ENCODE measurements around the gene TP53BP2. TPM values are rescaled to one million over a fixed set of nuclear protein-coding genes. Genes with fewer than 3 reads are reported as not detected.
"Not testable (repeated sequence)": the region's sequence is repeated elsewhere in the genome, so short reads cannot be mapped to it uniquely, and the experiment has no call there.

The TP53BP2 gene
- total RNA-seq, 2 experiments from 2014 or later, result 46.6 to 56.2 TPM

DNA sequence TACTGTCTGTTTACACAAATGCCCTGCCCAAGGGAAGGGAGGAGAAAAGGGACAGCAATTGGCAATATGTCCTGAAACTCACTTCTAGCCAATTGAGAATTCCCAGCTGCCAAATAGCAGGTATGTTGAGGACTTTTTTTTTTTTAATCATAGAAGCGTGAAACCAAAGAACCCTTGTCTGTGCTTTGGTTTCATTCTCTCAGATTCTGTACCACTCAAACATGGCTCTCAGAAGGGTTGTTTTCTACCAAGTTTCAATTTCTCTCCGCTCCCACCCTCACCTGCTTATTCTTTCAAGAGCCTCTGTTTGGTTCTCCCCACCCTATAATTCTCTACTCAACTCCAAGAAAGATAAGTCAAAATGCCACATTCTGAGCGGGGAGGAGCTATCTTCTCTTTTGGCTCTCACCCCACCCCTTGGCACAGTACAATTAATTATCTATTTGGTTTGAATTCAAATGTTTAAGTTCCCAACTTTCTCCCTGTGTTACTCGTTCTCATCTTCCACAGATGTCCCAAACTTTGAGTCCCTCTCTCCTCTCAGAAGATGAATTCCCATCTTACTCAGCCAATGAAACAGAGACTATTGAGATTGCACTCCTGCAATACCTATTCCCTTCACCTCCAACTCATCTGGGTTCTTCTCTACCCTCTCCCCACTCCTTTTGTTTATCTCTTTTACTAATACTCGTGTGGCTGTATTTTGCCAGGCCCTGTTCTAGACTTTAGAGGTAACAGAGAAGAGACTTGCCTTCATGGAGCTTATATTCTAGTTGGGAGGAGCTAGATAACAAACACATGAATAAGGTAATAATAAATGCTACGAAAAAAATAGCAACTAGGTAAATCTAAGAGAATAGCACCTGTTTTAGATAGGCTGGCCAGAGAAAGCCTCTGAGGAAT is 3.9 kb upstream of the TP53BP2 start:
- peaks cover 26% of the 10 kb centered on the region for H3K4me1 Mint-ChIP-seq
- ChIA-PET POLR2A (no interaction called here), CTCF (interaction anchor here (0.6 to 2.0 kb wide), 6 partner anchors 9 to 611 kb away, joined by 3 to 7 read pairs (median 5); no protein-coding TSS in a partner anchor)

DNA sequence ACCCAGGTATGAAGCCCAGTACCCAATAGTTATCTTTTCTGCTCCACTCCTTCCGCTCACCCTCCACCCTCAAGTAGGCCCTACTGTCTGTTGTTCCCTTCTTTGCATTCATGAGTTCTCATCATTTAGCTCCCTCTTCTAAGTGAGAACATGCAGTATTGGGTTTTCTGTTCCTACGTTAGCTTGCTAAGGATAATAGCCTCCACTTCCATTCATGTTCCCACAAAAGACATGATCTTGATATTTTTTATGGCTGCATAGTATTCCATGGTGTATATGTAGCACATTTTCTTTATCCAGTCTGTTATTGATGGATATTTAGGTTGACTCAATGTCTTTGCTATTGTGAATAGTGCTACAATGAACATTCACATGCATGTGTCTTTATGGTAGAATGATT is 2.8 kb upstream of the TP53BP2 start:
- Mint-ChIP-seq H3K36me3 (ENCODE audit: low read depth) (peaks cover 10% of the 10 kb centered on the region), H3K9me3 (ENCODE audit: low read depth) (no peaks in the 10 kb centered on the region), H3K27me3 (peaks cover under 1% of the 10 kb centered on the region), H3K27ac (no peak overlapping the region), H3K4me3 (no peak overlapping the region), H3K4me1 (peaks cover 34% of the 10 kb centered on the region)
- no peak for ATAC-seq
- POLR2A ChIA-PET, result no interaction called here
- no peak for DNase-seq
- intact Hi-C loops (cut with DNase I, micrococcal nuclease), result loop anchor here in 1 of 2 experiments (5.0 to 10.0 kb wide), 5 partner anchors 146 to 704 kb away; partner anchors contain the start of genes CNIH4 and TLR5
- CTCF ChIA-PET, result interaction anchor here (1.7 to 2.0 kb wide), 2 partner anchors 10 to 37 kb away, joined by 5 to 7 read pairs; no protein-coding TSS in a partner anchor

More for the DNA sequence above, 3.9 kb upstream of the TP53BP2 start:
- Mint-ChIP-seq H3K9me3 (ENCODE audit: low read depth) (no peaks in the 10 kb centered on the region), H3K27ac (no peak overlapping the region), H3K27me3 (peaks cover 4% of the 10 kb centered on the region), H3K36me3 (ENCODE audit: low read depth) (peaks cover 3% of the 10 kb centered on the region), H3K4me3 (no peak overlapping the region)
- DNase-seq (no peak), ATAC-seq (no peak)
- intact Hi-C loops (cut with DNase I, micrococcal nuclease), result loop anchor here in 1 of 2 experiments (5.0 to 10.0 kb wide), 5 partner anchors 147 to 705 kb away; partner anchors contain the start of genes CNIH4 and TLR5

DNA sequence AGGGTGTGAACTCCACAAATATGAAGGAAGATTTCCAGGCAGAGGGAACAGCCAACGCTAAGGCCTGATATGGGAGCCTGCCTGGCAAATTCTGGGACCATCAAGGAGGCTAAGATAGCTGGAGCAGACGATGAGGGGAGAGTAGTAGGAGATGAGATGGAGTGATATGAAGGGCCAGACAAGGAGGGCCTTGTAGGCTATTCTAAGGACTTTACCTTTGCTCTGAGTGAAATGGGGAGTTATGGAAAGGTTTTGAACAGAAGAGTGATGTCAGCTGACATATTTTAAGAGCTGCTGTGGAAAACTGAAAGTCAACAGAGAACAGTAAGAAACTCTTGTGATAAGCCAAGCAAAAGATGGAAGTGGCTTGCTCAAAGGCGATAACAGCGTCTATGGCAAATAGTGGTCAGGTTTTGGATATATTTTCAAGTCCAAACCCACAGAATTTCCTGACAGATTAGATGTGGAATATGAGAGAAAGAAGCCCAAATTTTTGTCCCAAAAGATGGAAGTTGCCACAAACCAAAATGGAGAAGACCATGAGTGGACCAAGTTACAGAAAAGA is 2.1 kb upstream of the TP53BP2 start:
- Mint-ChIP-seq H3K9me3 (ENCODE audit: low read depth) (no peaks in the 10 kb centered on the region), H3K36me3 (ENCODE audit: low read depth) (peaks cover 10% of the 10 kb centered on the region), H3K4me3 (no peak overlapping the region), H3K27me3 (no peaks in the 10 kb centered on the region), H3K27ac (no peak overlapping the region), H3K4me1 (peaks cover 37% of the 10 kb centered on the region)
- DNase-seq (no peak), ATAC-seq (no peak)
- intact Hi-C loops (cut with DNase I, micrococcal nuclease), result loop anchor here in 1 of 2 experiments (2.0 to 10.0 kb wide), 6 partner anchors 146 to 703 kb away; partner anchors contain the start of genes CNIH4, SUSD4 and TLR5
- ChIA-PET POLR2A (interaction anchor here (4.0 kb wide), 1 partner anchor 11 kb away, joined by 22 read pairs; no protein-coding TSS in a partner anchor), CTCF (interaction anchor here (1.2 to 2.0 kb wide), 3 partner anchors 11 to 36 kb away, joined by 3 to 5 read pairs (median 4); no protein-coding TSS in a partner anchor)

GRCh38 chr1:223845037-223845809 is 524 bp downstream of the TP53BP2 start:
- H3K27ac Mint-ChIP-seq, result peak overlapping the region; percentile 99
- POLR2A ChIA-PET, result interaction anchor here (0.8 to 4.0 kb wide), 8 partner anchors 9 to 149 kb away, joined by 3 to 22 read pairs (median 4); no protein-coding TSS in a partner anchor
- intact Hi-C loops (cut with DNase I, micrococcal nuclease), result loop anchor here in 1 of 2 experiments (1.0 to 10.0 kb wide), 10 partner anchors 13 to 1133 kb away; partner anchors contain the start of genes AIDA, BROX, CNIH4 and DEGS1
- CTCF ChIA-PET, result interaction anchor here (0.6 to 4.5 kb wide), 9 partner anchors 9 to 144 kb away, joined by 3 to 22 read pairs (median 3); no protein-coding TSS in a partner anchor
- no peaks in the 10 kb centered on the region for H3K27me3 Mint-ChIP-seq
- ATAC-seq (peak; percentile 13), DNase-seq (peak; percentile 70)
- peak overlapping the region; percentile 96 for H3K4me3 Mint-ChIP-seq
- H3K9me3 Mint-ChIP-seq (ENCODE audit: low read depth), result no peaks in the 10 kb centered on the region
- H3K36me3 Mint-ChIP-seq (ENCODE audit: low read depth), result peaks cover 11% of the 10 kb centered on the region
- peaks cover 51% of the 10 kb centered on the region for H3K4me1 Mint-ChIP-seq

DNA sequence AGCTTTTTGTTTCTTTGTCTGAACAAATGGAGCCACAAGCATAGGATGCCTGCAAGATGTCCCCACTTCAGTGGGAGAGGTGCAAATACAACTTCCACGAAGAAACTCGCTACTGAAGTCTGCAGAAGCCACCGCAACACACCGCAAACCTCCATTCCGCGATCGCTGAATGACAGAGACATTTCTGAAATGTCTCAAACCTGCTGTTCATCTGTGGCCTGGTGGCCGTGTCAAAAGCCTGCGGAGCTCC is 1.0 kb downstream of the TP53BP2 start:
- CTCF ChIA-PET, result interaction anchor here (0.6 to 4.5 kb wide), 7 partner anchors 9 to 144 kb away, joined by 3 to 22 read pairs (median 4); no protein-coding TSS in a partner anchor
- H3K4me1 Mint-ChIP-seq, result peaks cover 53% of the 10 kb centered on the region
- peaks cover 14% of the 10 kb centered on the region for H3K36me3 Mint-ChIP-seq (ENCODE audit: low read depth)
- POLR2A ChIA-PET, result interaction anchor here (0.8 to 4.0 kb wide), 5 partner anchors 8 to 148 kb away, joined by 3 to 22 read pairs (median 5); no protein-coding TSS in a partner anchor
- peak overlapping the region; percentile 96 for H3K4me3 Mint-ChIP-seq
- intact Hi-C loops (cut with DNase I, micrococcal nuclease), result loop anchor here (1.0 to 10.0 kb wide), 10 partner anchors 12 to 1132 kb away; partner anchors contain the start of genes AIDA (in 1 of the 2), BROX (in 1 of the 2), CNIH4 (in 1 of the 2) and DEGS1 (in 1 of the 2)
- H3K9me3 Mint-ChIP-seq (ENCODE audit: low read depth), result peaks cover 3% of the 10 kb centered on the region
- ATAC-seq (peak; percentile 31), DNase-seq (peak; percentile 88)
- H3K27ac Mint-ChIP-seq, result peak overlapping the region; percentile 99
- no peaks in the 10 kb centered on the region for H3K27me3 Mint-ChIP-seq

GRCh38 chr1:223843934-223844786 is 1.6 kb downstream of the TP53BP2 start:
- POLR2A ChIA-PET, result interaction anchor here (1.2 to 4.0 kb wide), 3 partner anchors 8 to 16 kb away, joined by 3 to 22 read pairs (median 13); no protein-coding TSS in a partner anchor
- ATAC-seq, result peak; percentile 23
- Mint-ChIP-seq H3K9me3 (ENCODE audit: low read depth) (peaks cover 3% of the 10 kb centered on the region), H3K4me3 (peak overlapping the region; percentile 96), H3K36me3 (ENCODE audit: low read depth) (peaks cover 14% of the 10 kb centered on the region), H3K27ac (peak overlapping the region; percentile 99), H3K27me3 (no peaks in the 10 kb centered on the region), H3K4me1 (peaks cover 50% of the 10 kb centered on the region)
- DNase-seq, result no peak
- CTCF ChIA-PET, result interaction anchor here (0.6 to 4.5 kb wide), 9 partner anchors 8 to 205 kb away, joined by 3 to 22 read pairs (median 3); no protein-coding TSS in a partner anchor
- intact Hi-C loops (cut with DNase I, micrococcal nuclease), result loop anchor here (1.0 to 10.0 kb wide), 5 partner anchors 12 to 699 kb away; partner anchors contain the start of genes NVL (in 1 of the 2) and TLR5 (in 1 of the 2)

- H3K9me3 Mint-ChIP-seq (ENCODE audit: low read depth), result peaks cover 3% of the 10 kb centered on the region
- H3K4me1 Mint-ChIP-seq, result peaks cover 53% of the 10 kb centered on the region
- CTCF ChIA-PET, result interaction anchor here (0.9 to 4.5 kb wide), 3 partner anchors 9 to 142 kb away, joined by 3 to 22 read pairs (median 3); no protein-coding TSS in a partner anchor
- peak overlapping the region; percentile 62 for H3K4me3 Mint-ChIP-seq
- POLR2A ChIA-PET, result interaction anchor here (0.7 to 3.1 kb wide), 2 partner anchors 10 to 284 kb away, joined by 3 to 9 read pairs; no protein-coding TSS in a partner anchor
- ATAC-seq (no peak), DNase-seq (no peak)
- peak overlapping the region; percentile 87 for H3K27ac Mint-ChIP-seq
- intact Hi-C loops (cut with DNase I, micrococcal nuclease), result loop anchor here in 1 of 2 experiments (10.0 kb wide), 2 partner anchors 652 to 698 kb away; partner anchors contain the start of gene TLR5
- peaks cover 14% of the 10 kb centered on the region for H3K36me3 Mint-ChIP-seq (ENCODE audit: low read depth)
- no peaks in the 10 kb centered on the region for H3K27me3 Mint-ChIP-seq
Observed at GRCh38 chr1:223842784-223843183, 3.0 kb downstream of the TP53BP2 start.

DNA sequence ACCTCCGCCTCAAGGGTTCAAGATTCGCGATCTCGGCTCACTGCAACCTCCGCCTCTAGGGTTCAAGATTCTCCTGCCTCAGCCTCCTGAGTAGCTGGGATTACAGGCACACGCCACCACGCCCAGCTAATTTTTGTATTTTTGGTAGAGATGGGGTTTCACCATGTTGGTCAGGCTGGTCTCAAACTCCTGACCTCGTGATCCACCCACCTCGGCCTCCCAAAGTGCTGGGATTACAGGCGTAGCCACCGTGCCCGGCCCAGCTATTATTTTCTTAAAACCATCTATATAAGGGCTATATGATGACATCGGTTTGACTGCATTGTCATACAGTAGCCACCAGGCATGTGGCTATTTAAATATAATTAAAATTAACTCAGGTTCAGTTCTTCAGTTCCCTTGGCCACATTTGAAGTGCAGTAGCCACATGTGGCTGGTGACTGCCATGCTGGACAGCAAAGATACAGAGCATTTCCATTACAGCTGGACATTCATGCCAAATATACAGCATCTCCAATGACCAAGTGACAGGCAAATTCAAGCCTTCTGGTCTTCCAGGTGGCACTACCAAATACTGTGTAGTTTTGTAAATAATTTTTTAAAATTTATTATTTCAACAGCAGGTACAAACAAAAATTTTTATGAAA is 3.6 kb downstream of the TP53BP2 start:
- H3K9me3 Mint-ChIP-seq (ENCODE audit: low read depth); DNase-seq; H3K4me3 Mint-ChIP-seq; H3K27me3 Mint-ChIP-seq; H3K27ac Mint-ChIP-seq; ATAC-seq: not testable (repeated sequence)
- intact Hi-C loops (cut with DNase I, micrococcal nuclease), result loop anchor here in 1 of 2 experiments (10.0 kb wide), 2 partner anchors 653 to 697 kb away; partner anchors contain the start of gene TLR5
- H3K36me3 Mint-ChIP-seq (ENCODE audit: low read depth), result peaks cover 14% of the 10 kb centered on the region
- peaks cover 53% of the 10 kb centered on the region for H3K4me1 Mint-ChIP-seq
- ChIA-PET POLR2A (interaction anchor here (0.7 to 3.1 kb wide), 2 partner anchors 9 to 285 kb away, joined by 3 to 9 read pairs; no protein-coding TSS in a partner anchor), CTCF (interaction anchor here (0.5 to 4.5 kb wide), 7 partner anchors 9 to 1159 kb away, joined by 3 to 22 read pairs (median 4); no protein-coding TSS in a partner anchor)

DNA sequence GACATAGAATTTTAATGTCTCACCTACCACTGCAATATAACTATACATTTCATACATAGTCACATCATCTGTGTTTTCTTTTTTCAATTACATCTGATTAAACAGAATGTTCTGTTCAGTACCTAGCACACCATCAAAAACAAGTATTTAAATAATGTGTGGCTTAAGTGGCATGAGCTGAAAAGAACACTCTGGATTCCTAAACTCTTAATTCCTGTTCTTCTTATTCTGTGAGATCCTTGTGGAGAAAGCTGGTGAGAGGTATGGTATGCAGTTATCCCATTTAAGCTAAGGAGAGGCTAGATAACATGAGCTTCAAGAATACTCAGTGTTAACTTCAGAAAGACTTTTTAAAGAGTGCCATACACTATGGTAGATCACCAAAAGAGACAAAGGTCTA is 5.5 kb downstream of the TP53BP2 start:
- Mint-ChIP-seq H3K4me1 (peaks cover 49% of the 10 kb centered on the region), H3K4me3 (no peak overlapping the region), H3K27me3 (no peaks in the 10 kb centered on the region), H3K9me3 (ENCODE audit: low read depth) (peaks cover 3% of the 10 kb centered on the region), H3K36me3 (ENCODE audit: low read depth) (peaks cover 14% of the 10 kb centered on the region), H3K27ac (peak overlapping the region; percentile 14)
- ATAC-seq (no peak), DNase-seq (no peak)
- CTCF ChIA-PET, result interaction anchor here (1.0 to 1.5 kb wide), 3 partner anchors 13 to 59 kb away, joined by 3 to 4 read pairs (median 3); no protein-coding TSS in a partner anchor
- intact Hi-C loops (cut with DNase I, micrococcal nuclease), result loop anchor here in 1 of 2 experiments (10.0 kb wide), 2 partner anchors 655 to 695 kb away; partner anchors contain the start of gene TLR5
- POLR2A ChIA-PET, result interaction anchor here (3.1 kb wide), 1 partner anchor 7 kb away, joined by 9 read pairs; no protein-coding TSS in a partner anchor
